HG02970 (cell line): ENCODE data around the gene CD36.

Experiments
- ATAC-seq: cut with Tn5 transposase; IDR thresholded peaks from one replicate; pipeline ENCODE4 v1.9.1; 2021; ENCODE audit warnings: mild to moderate bottlenecking, moderate library complexity, moderate number of reproducible peaks; ENCODE audit not compliant: unreplicated experiment, low FRiP score

The CD36 gene

GRCh38 chr7:80637911-80638765 is at the start of gene CD36:
Gene CD36 (plus strand): TSS chr7:80638642. CDS start chr7:80646741, 8,099 bp downstream.
- no peak for ATAC-seq

- ATAC-seq = no peak
These were observed 48.8 kb upstream of the CD36 start for GRCh38 chr7:80589631-80590030.

GRCh38 chr7:80591654-80592053 is 46.8 kb upstream of the CD36 start:
- ATAC-seq = no peak

- no peak for ATAC-seq
These were observed 44.4 kb upstream of the CD36 start for GRCh38 chr7:80593869-80594586.

GRCh38 chr7:80596933-80597517 is 41.4 kb upstream of the CD36 start:
- ATAC-seq = no peak

GRCh38 chr7:80597875-80598274 is 40.6 kb upstream of the CD36 start:
- no peak for ATAC-seq

GRCh38 chr7:80600046-80600445 is 38.4 kb upstream of the CD36 start:
- no peak for ATAC-seq

- no peak for ATAC-seq
These were observed 36.4 kb upstream of the CD36 start for GRCh38 chr7:80601999-80602398.

GRCh38 chr7:80603940-80604339 is 34.5 kb upstream of the CD36 start:
- no peak for ATAC-seq

- ATAC-seq = no peak
These were observed 34.0 kb upstream of the CD36 start for GRCh38 chr7:80604436-80604835.

- ATAC-seq = no peak
These were observed 31.3 kb upstream of the CD36 start for GRCh38 chr7:80607136-80607535.

- no peak for ATAC-seq
These were observed 30.1 kb upstream of the CD36 start for GRCh38 chr7:80608336-80608735.

- ATAC-seq = no peak
These were observed 28.7 kb upstream of the CD36 start for GRCh38 chr7:80609751-80610150.

- ATAC-seq = no peak
These were observed 27.1 kb upstream of the CD36 start for GRCh38 chr7:80611353-80611752.

GRCh38 chr7:80611779-80612178 is 26.7 kb upstream of the CD36 start:
- ATAC-seq = no peak

- ATAC-seq = no peak
These were observed 25.6 kb upstream of the CD36 start for GRCh38 chr7:80612880-80613279.

GRCh38 chr7:80613519-80613918 is 24.9 kb upstream of the CD36 start:
- no peak for ATAC-seq

GRCh38 chr7:80614851-80615271 is 23.6 kb upstream of the CD36 start:
- no peak for ATAC-seq

- ATAC-seq = no peak
These were observed 20.3 kb upstream of the CD36 start for GRCh38 chr7:80618096-80618495.

- ATAC-seq = no peak
These were observed 18.7 kb upstream of the CD36 start for GRCh38 chr7:80619741-80620140.

- no peak for ATAC-seq
These were observed 15.9 kb upstream of the CD36 start for GRCh38 chr7:80622541-80622940.
